ENCODE results near the gene IGDCC3.

The IGDCC3 gene

GRCh38 chr15:65395567-65396202 is 17.9 kb upstream of the IGDCC3 start:
- TF ChIP-seq CTCF (IDR thresholded peaks at IDR 0.05) = no peak

DNA sequence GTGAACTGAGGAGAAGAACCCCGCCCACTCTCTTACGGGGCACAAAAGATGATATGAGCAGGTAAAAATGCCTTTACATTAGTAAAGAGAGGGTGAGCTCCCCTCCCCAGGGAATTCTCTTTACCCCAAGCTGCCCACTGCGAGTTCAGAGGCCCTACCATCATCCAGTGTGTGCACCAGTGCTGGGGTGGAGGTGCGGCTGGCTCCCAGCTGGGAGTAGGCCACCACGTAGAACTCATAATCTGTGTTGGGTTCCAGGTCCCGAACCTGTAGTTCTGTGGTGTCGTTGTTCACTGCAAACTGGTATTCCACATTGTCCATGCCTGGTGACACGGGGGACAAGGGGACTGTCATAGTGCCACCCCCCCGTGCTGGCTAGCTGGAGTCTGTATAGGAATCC is 17.1 kb upstream of the IGDCC3 start:
- TF ChIP-seq CTCF (IDR thresholded peaks at IDR 0.05) = no peak

GRCh38 chr15:65394280-65394789 is 16.5 kb upstream of the IGDCC3 start:
- no peak for TF ChIP-seq CTCF (IDR thresholded peaks at IDR 0.05)

DNA sequence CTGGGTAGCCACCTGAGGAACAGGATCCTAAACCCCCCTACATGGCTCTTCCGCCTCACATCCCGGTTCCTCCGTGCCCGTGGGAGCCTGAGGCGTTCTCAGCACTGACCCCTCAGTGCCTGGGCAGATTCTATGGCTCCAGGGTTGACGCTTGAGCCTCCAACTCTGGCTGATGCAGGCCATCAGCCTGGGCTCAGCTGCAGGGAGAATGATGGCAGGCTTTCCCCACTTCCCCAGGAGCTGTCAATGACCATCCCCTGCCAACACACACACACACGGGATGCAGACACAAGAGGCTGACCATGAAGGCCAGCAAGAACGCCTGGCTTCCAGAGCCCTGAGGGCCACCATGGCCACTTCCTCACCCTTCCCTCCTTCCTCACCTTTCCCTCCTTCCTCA is 15.8 kb upstream of the IGDCC3 start:
- no peak for TF ChIP-seq CTCF (IDR thresholded peaks at IDR 0.05)

DNA sequence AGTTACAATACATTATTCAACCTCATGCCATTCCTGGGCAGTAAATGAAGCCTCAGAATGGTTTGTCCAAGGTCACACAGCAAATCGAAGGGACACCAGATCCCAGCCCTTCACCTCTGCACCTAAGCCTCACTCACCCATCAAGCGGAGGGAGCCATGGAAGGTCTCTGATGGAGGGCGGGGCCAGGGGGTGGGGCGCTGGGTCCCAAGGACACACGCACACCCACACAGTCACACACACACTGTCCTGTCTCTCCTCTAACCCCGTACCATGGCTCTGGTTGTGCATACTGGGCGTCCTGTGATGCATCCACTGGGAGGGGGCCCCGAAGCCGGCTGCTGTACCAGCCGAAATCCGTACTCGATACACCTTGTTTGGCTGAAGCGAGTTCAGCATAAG is 15.3 kb upstream of the IGDCC3 start:
- no peak for TF ChIP-seq CTCF (IDR thresholded peaks at IDR 0.05)

GRCh38 chr15:65392368-65392767 is 14.6 kb upstream of the IGDCC3 start:
- no peak for TF ChIP-seq CTCF (IDR thresholded peaks at IDR 0.05)

GRCh38 chr15:65391732-65392131 is 13.9 kb upstream of the IGDCC3 start:
- TF ChIP-seq CTCF (IDR thresholded peaks at IDR 0.05) = no peak

- no peak for TF ChIP-seq CTCF (IDR thresholded peaks at IDR 0.05)
Measured at GRCh38 chr15:65390447-65390846, 12.6 kb upstream of the IGDCC3 start.
